H9 (cell line): Measurements from ENCODE around the gene CAMK2B. TPM values are rescaled to one million over a fixed set of nuclear protein-coding genes. Genes with fewer than 3 reads are reported as not detected.

Experiments
- DNase-seq: peaks from one replicate; pipeline ENCODE4 v3.0.0-alpha.2; 2017
- H2AFZ ChIP-seq: one replicate; pipeline ENCODE4 v1.6.1; 2013; ENCODE audit warnings: mild to moderate bottlenecking, low read length, control low read depth, moderate library complexity
- H2AK5ac ChIP-seq: 2 replicates; pipeline ENCODE4 v1.6.1; 2013; ENCODE audit warnings: low read length, control low read depth, mixed read lengths; ENCODE audit not compliant: insufficient read length
- H2BK120ac ChIP-seq: one replicate; pipeline ENCODE4 v1.6.1; 2013; ENCODE audit warnings: low read depth, mild to moderate bottlenecking, low read length, control low read depth, inconsistent platforms; ENCODE audit not compliant: poor library complexity, severe bottlenecking
- H2BK12ac ChIP-seq: 2 replicates; pipeline ENCODE4 v1.6.1; 2013; ENCODE audit warnings: low read length, control low read depth, mixed read lengths, low read depth; ENCODE audit not compliant: insufficient read length
- H2BK15ac ChIP-seq: 2 replicates; pipeline ENCODE4 v1.6.1; 2013; ENCODE audit warnings: low read depth, low read length, control low read depth
- H2BK20ac ChIP-seq: one replicate; pipeline ENCODE4 v1.6.1; 2013; ENCODE audit warnings: low read depth, mild to moderate bottlenecking, low read length, control low read depth, inconsistent platforms; ENCODE audit not compliant: poor library complexity, severe bottlenecking
- H2BK5ac ChIP-seq: 2 replicates; pipeline ENCODE4 v1.6.1; 2013; ENCODE audit warnings: low read length, control low read depth, mixed read lengths; ENCODE audit not compliant: insufficient read length
- H3K14ac ChIP-seq: 2 replicates; pipeline ENCODE4 v1.6.1; 2013; ENCODE audit warnings: low read length, control low read depth; ENCODE audit not compliant: insufficient read depth
- H3K18ac ChIP-seq: 2 replicates; pipeline ENCODE4 v1.6.1; 2013; ENCODE audit warnings: low read depth, mild to moderate bottlenecking, mixed read lengths, low read length, control low read depth; ENCODE audit not compliant: insufficient read length
- H3K23ac ChIP-seq: 2 replicates; pipeline ENCODE4 v1.6.1; 2013; ENCODE audit warnings: low read length, control low read depth, mixed read lengths, low read depth; ENCODE audit not compliant: insufficient read length
- H3K23me2 ChIP-seq: 2 replicates; pipeline ENCODE4 v1.6.1; 2013; ENCODE audit warnings: low read depth, mild to moderate bottlenecking, mixed read lengths, low read length, control low read depth; ENCODE audit not compliant: insufficient read length, poor library complexity, severe bottlenecking
- H3K27ac ChIP-seq: 2 replicates; pipeline ENCODE4 v1.5.1; 2013; ENCODE audit warnings: low read length, control low read depth, mixed read lengths, low read depth; ENCODE audit not compliant: insufficient read length
- H3K27me3 ChIP-seq: 2 replicates; pipeline ENCODE4 v1.6.1; 2013; ENCODE audit warnings: low read length, control low read depth, inconsistent platforms; ENCODE audit not compliant: insufficient read depth
- H3K4ac ChIP-seq: 2 replicates; pipeline ENCODE4 v1.6.1; 2013; ENCODE audit warnings: low read depth, mild to moderate bottlenecking, control low read depth, inconsistent platforms, low read length, moderate library complexity
- H3K4me1 ChIP-seq: 2 replicates; pipeline ENCODE4 v1.6.1; 2013; ENCODE audit warnings: low read length, control low read depth, inconsistent platforms; ENCODE audit not compliant: insufficient read depth
- H3K4me2 ChIP-seq: 2 replicates; pipeline ENCODE4 v1.6.1; 2013; ENCODE audit warnings: low read length, control low read depth, mixed read lengths; ENCODE audit not compliant: insufficient read length, insufficient read depth
- H3K56ac ChIP-seq: 2 replicates; pipeline ENCODE4 v1.6.1; 2013; ENCODE audit warnings: low read depth, mild to moderate bottlenecking, mixed read lengths, low read length, control low read depth; ENCODE audit not compliant: insufficient read length
- H3K79me1 ChIP-seq: 2 replicates; pipeline ENCODE4 v1.6.1; 2013; ENCODE audit warnings: low read depth, mild to moderate bottlenecking, moderate library complexity, low read length, control low read depth, inconsistent platforms; ENCODE audit not compliant: insufficient read depth, poor library complexity, severe bottlenecking
- H3K79me2 ChIP-seq: 2 replicates; pipeline ENCODE4 v1.6.1; 2013; ENCODE audit warnings: low read length, control low read depth, inconsistent platforms; ENCODE audit not compliant: insufficient read depth
- H3K9ac ChIP-seq: 2 replicates; pipeline ENCODE4 v1.6.1; 2013; ENCODE audit warnings: low read length, control low read depth, mixed read lengths; ENCODE audit not compliant: insufficient read length; ENCODE audit errors: extremely low read depth
- H3K9me3 ChIP-seq: one replicate; pipeline ENCODE4 v1.6.1; 2013; ENCODE audit warnings: low read depth, low read length, inconsistent platforms; ENCODE audit not compliant: control insufficient read depth
- H3T11ph ChIP-seq: one replicate; pipeline ENCODE4 v1.6.1; 2013; ENCODE audit warnings: mild to moderate bottlenecking, low read length, control low read depth, inconsistent platforms
- H4K20me1 ChIP-seq: one replicate; pipeline ENCODE4 v1.6.1; 2013; ENCODE audit not compliant: control insufficient read depth, insufficient read length, insufficient read depth
- H4K5ac ChIP-seq: 2 replicates; pipeline ENCODE4 v1.6.1; 2013; ENCODE audit warnings: low read depth, mild to moderate bottlenecking, mixed read lengths, low read length, control low read depth; ENCODE audit not compliant: insufficient read length
- H4K8ac ChIP-seq: replicated peaks from 2 replicates; pipeline ENCODE4 v1.6.1; 2013; ENCODE audit warnings: low read length, control low read depth, mixed read lengths, low read depth; ENCODE audit not compliant: insufficient read length
- H4K91ac ChIP-seq: 2 replicates; pipeline ENCODE4 v1.6.1; 2013; ENCODE audit warnings: low read depth, mild to moderate bottlenecking, moderate library complexity, mixed read lengths, low read length, control low read depth; ENCODE audit not compliant: insufficient read length
- H3K27ac Mint-ChIP-seq, 3 experiments: 2 replicates in 2 of 3; 3 replicates in 1 of 3; pipeline ENCODE4 v1.8.0; 2020 to 2021; ENCODE audit warnings: mixed read lengths in 3 of 3, mild to moderate bottlenecking in 1 of 3, moderate library complexity in 1 of 3
- H3K27me3 Mint-ChIP-seq: 2 replicates; pipeline ENCODE4 v1.8.0; 2021; ENCODE audit warnings: low read depth, mild to moderate bottlenecking, moderate library complexity, mixed read lengths
- H3K36me3 Mint-ChIP-seq, 3 experiments: 2 replicates in 2 of 3; 3 replicates in 1 of 3; pipeline ENCODE4 v1.8.0; 2020 to 2021; ENCODE audit warnings: low read depth in 3 of 3, mixed read lengths in 3 of 3; ENCODE audit not compliant: insufficient read depth in 1 of 3
- H3K4me1 Mint-ChIP-seq, 2 experiments: 2 replicates each; pipeline ENCODE4 v1.8.0; 2020; ENCODE audit warnings: mixed read lengths in 2 of 2
- H3K4me3 Mint-ChIP-seq, 2 experiments: 2 replicates in 1 of 2; 3 replicates in 1 of 2; pipeline ENCODE4 v1.8.0; 2020 to 2021; ENCODE audit warnings: mild to moderate bottlenecking in 2 of 2, mixed read lengths in 2 of 2, moderate library complexity in 1 of 2
- H3K9me3 Mint-ChIP-seq, 2 experiments: 2 replicates in 1 of 2; 3 replicates in 1 of 2; pipeline ENCODE4 v1.8.0; 2020; ENCODE audit warnings: mild to moderate bottlenecking in 2 of 2, mixed read lengths in 2 of 2, moderate library complexity in 1 of 2
- WGBS: extraction: QIAGEN DNeasy Blood & Tissue Kit; methylation state at CpG from one replicate; pipeline ENCODE4 v1.1.7; 2013; ENCODE audit warnings: missing lambda C conversion rate, low lambda C conversion rate, mixed read lengths; ENCODE audit not compliant: insufficient read length; ENCODE audit errors: extremely low coverage; 5-methylcytosine and 5-hydroxymethylcytosine counted together
- total RNA-seq: library from RNA; stranded (reverse); gene quantifications from 2 replicates; pipeline ENCODE4 v1.2.1, GENCODE V29; 2021
- TF ChIP-seq, protein P1 (sequence below): fragments of 200-600 bp; sonication (generic); conservative IDR thresholded peaks from 3 replicates; pipeline ENCODE4 v1.8.0; 2021; ENCODE audit warnings: antibody characterized with exemption, mild to moderate bottlenecking

The CAMK2B gene
- total RNA-seq, 1 experiment from 2014 or later, result 0.17 TPM

- H3K36me3 Mint-ChIP-seq, result no peaks in the 10 kb centered on the region
- no peak overlapping the region for H3K9ac ChIP-seq
- H3K4me1 Mint-ChIP-seq, result peaks cover 6 to 7% of the 10 kb centered on the region in 2 experiments; a peak in 3 of 4 replicates
- H2BK20ac ChIP-seq, result no peak overlapping the region
- H3K27ac ChIP-seq, result no peak overlapping the region
- no peak overlapping the region for H4K8ac ChIP-seq
- no peak overlapping the region for H3K4ac ChIP-seq
- no peak overlapping the region for H3K4me2 ChIP-seq
- H4K91ac ChIP-seq, result no peak overlapping the region
- H3K23ac ChIP-seq, result no peak overlapping the region
- H4K20me1 ChIP-seq, result no peaks in the 10 kb centered on the region
- no peak overlapping the region for H2BK5ac ChIP-seq
- H3K14ac ChIP-seq, result no peak overlapping the region
- H2BK15ac ChIP-seq, result no peak overlapping the region
- 0 out of 2 replicates have a peak, but pooled peaks cover 2% of the 10 kb centered on the region for H3K27me3 ChIP-seq
- no peak overlapping the region for H3K27ac Mint-ChIP-seq
- H4K5ac ChIP-seq, result no peak overlapping the region
- H3K4me3 Mint-ChIP-seq, result no peak overlapping the region
- H3K4me1 ChIP-seq, result no peaks in the 10 kb centered on the region
- no peak overlapping the region for H3K56ac ChIP-seq
- H2BK12ac ChIP-seq, result no peak overlapping the region
- DNase-seq, result no peak
- peaks cover 0 to 2% of the 10 kb centered on the region in 2 experiments; a peak in 1 of 5 replicates for H3K9me3 Mint-ChIP-seq
- no peak overlapping the region for H2BK120ac ChIP-seq
- H3T11ph ChIP-seq, result no peak overlapping the region
- H3K9me3 ChIP-seq, result no peaks in the 10 kb centered on the region
- H2AK5ac ChIP-seq, result no peak overlapping the region
- no peaks in the 10 kb centered on the region for H3K79me1 ChIP-seq
- H3K27me3 Mint-ChIP-seq, result peaks cover 19% of the 10 kb centered on the region
- no CpG with 5 or more reads among the region's 7 CpGs for WGBS
- H3K23me2 ChIP-seq, result no peaks in the 10 kb centered on the region
- no peak overlapping the region for H3K18ac ChIP-seq
- H3K79me2 ChIP-seq, result no peaks in the 10 kb centered on the region
- TF ChIP-seq, protein P1, sequence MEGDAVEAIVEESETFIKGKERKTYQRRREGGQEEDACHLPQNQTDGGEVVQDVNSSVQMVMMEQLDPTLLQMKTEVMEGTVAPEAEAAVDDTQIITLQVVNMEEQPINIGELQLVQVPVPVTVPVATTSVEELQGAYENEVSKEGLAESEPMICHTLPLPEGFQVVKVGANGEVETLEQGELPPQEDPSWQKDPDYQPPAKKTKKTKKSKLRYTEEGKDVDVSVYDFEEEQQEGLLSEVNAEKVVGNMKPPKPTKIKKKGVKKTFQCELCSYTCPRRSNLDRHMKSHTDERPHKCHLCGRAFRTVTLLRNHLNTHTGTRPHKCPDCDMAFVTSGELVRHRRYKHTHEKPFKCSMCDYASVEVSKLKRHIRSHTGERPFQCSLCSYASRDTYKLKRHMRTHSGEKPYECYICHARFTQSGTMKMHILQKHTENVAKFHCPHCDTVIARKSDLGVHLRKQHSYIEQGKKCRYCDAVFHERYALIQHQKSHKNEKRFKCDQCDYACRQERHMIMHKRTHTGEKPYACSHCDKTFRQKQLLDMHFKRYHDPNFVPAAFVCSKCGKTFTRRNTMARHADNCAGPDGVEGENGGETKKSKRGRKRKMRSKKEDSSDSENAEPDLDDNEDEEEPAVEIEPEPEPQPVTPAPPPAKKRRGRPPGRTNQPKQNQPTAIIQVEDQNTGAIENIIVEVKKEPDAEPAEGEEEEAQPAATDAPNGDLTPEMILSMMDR, result no peak
- H2AFZ ChIP-seq, result no peak overlapping the region
Observed at GRCh38 chr7:44193011-44193802, 132.2 kb downstream of the CAMK2B start.
